Measurements from ENCODE around the gene PRRC2A. TPM values are rescaled to one million over a fixed set of nuclear protein-coding genes. Genes with fewer than 3 reads are reported as not detected.

Gene PRRC2A
- total and polyA plus RNA-seq, 2 experiments from 2014 or later, result 42.5 to 46.0 TPM

DNA sequence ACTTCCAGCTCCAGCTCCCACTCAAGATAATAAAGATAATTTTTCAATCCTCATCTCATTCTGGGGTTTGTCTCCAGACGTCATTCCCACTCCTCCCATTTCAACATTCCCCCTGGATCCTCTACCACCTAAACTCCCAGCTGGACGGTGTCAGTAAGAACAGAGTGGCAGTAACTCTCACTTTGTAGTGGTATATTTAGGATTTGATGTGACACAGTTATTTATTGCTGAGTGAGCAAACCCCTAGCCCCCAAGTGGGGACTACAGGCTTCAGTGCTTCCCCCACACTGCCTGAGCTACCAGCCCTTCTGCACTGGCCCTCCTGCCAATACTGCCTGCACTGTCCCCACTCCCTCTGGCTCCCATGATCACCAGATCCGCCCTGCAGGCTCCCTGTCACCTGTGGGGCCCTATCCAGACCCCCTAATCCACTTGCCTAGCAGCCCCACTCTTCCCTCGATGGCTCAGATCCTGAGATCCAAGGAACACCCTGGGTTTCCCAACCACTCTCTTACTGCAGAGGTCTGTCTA lies 37.7 kb downstream of the PRRC2A start:
- no peaks in the 10 kb centered on the region for H3K9me2 ChIP-seq (ENCODE audit: insufficient read depth)
- H3K4me1 ChIP-seq (ENCODE audit: insufficient read depth), result peaks cover 23% of the 10 kb centered on the region
- no peaks in the 10 kb centered on the region for H3K27me3 ChIP-seq (replicated peaks; ENCODE audit: insufficient read depth)
- TF ChIP-seq EZH2 (IDR thresholded peaks at IDR 0.05; ENCODE audit: insufficient read depth, poor library complexity, severe bottlenecking), result no peak
- TF ChIP-seq EZH2phosphoT487 (IDR thresholded peaks at IDR 0.05; ENCODE audit: insufficient read depth, low read depth), result no peak
- H3K79me2 ChIP-seq (ENCODE audit: insufficient read depth), result peaks cover 97% of the 10 kb centered on the region
- H4K20me1 ChIP-seq (ENCODE audit: insufficient read depth), result no peaks in the 10 kb centered on the region
- WGBS, 2 experiments (ENCODE audit: low coverage in 1 of 2, low lambda C conversion rate in 2 of 2, missing lambda C conversion rate in 2 of 2), result 68 to 69% methylated on average over 4 of the region's 4 CpGs
- H3K9me3 ChIP-seq (ENCODE audit: low read depth), result no peaks in the 10 kb centered on the region
- peak overlapping the region; percentile 91; the same call in 1 of the 2 replicates for H3K4me3 ChIP-seq
- H3K36me3 ChIP-seq (ENCODE audit: low read depth), result no peaks in the 10 kb centered on the region
- in situ Hi-C loops (cut with MboI), result no loop called here
- no peak overlapping the region for H3K4me2 ChIP-seq (ENCODE audit: unreplicated experiment)
- H3F3A ChIP-seq (ENCODE audit: insufficient read depth), result peaks cover 20% of the 10 kb centered on the region
- H3K9ac ChIP-seq, result 0 out of 2 replicates have a peak overlapping the region, but pooled peaks have one; percentile 12
- no peak overlapping the region for H2AFZ ChIP-seq
- DNase-seq, result no peak
- no peak overlapping the region for H3K27ac ChIP-seq

DNA sequence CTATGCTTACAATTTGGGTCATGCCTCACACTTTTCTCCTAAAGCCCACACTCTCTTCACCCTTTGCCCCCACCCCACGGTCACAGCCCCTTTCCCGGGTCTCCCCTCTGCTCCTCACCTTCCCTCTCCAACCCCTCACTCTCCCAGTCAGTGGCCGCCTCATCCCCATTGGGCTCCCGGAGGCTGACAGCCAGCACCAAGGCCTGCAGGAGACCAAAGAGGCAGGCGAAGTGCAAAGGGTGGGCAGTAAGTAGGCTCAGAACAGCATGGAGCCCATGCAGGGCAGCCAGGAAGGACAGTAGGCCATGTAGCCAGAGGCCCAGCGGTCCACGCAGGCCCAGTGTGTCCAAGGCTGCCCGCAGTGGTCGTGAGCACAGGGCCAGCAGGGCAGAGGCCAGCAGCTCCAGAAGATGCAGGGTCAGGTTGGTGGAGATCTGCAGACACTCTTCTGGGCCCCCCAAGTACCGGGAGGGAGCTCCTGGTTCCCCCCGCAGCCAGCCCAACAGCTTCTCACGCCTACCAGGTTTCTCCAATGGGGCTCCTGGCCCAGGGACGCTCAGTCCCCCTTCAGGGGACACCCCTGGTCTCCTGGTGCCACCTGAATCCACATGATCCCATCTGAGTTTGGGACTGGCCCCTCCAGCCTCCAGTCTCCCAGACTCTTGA lies 38.6 kb downstream of the PRRC2A start:
- Histone ChIP-seq H3K9me2 (ENCODE audit: insufficient read depth) (no peaks in the 10 kb centered on the region), H3K4me3 (peak overlapping the region; percentile 91), H3K9me3 (ENCODE audit: low read depth) (no peaks in the 10 kb centered on the region), H3F3A (ENCODE audit: insufficient read depth) (peaks cover 21% of the 10 kb centered on the region), H3K27me3 (replicated peaks; ENCODE audit: insufficient read depth) (no peaks in the 10 kb centered on the region), H3K4me1 (ENCODE audit: insufficient read depth) (peaks cover 24% of the 10 kb centered on the region), H3K27ac (no peak overlapping the region), H3K79me2 (ENCODE audit: insufficient read depth) (peaks cover 97% of the 10 kb centered on the region), H3K9ac (peak overlapping the region; percentile 88; the same call in 1 of the 2 replicates), H2AFZ (no peak overlapping the region), H3K36me3 (ENCODE audit: low read depth) (no peaks in the 10 kb centered on the region), H4K20me1 (ENCODE audit: insufficient read depth) (no peaks in the 10 kb centered on the region), H3K4me2 (ENCODE audit: unreplicated experiment) (peak overlapping the region; percentile 97)
- no peak for DNase-seq
- in situ Hi-C loops (cut with MboI), result no loop called here
- no peak for TF ChIP-seq EZH2phosphoT487 (IDR thresholded peaks at IDR 0.05; ENCODE audit: insufficient read depth, low read depth)
- TF ChIP-seq EZH2 (IDR thresholded peaks at IDR 0.05; ENCODE audit: insufficient read depth, poor library complexity, severe bottlenecking), result no peak
- 88 to 96% methylated on average over 10 to 13 of the region's 13 CpGs for WGBS, 2 experiments (ENCODE audit: low coverage in 1 of 2, low lambda C conversion rate in 2 of 2, missing lambda C conversion rate in 2 of 2)

DNA sequence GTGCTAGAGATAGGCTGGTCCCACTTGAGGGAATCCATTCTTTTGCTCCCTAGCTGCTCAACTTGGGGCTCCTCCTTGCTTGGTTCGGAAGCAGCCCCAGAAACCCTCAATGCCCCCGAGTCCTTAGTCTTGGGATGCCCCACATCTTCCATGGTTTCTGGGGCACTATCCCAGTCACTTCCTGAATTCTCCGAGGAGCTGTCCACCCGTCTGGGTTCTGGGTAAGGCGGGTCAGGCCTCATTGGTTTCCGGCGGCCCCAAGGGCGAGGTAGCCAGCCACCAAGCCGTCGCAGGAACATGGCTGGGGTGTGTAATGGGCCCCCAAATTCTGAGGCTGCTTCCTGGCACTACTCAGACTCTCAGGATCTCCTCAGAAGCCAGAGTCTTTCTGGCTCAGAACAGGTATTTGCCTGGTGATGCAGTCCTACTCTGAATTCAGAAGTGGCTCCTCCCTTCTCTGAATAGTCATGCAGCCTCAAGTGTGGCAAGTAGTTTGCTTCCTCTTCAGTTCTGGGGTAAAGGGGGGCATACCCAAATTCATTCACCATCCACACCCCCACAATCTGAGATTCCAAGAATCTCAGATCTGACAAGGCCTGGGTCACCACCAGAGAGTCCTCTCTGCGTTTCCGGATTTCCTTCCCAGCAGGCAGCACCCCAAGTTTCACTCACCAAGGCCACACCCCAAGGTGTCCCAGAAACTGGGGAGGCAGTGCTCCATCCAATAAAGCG lies 39.3 kb downstream of the PRRC2A start:
- no peak for TF ChIP-seq EZH2phosphoT487 (IDR thresholded peaks at IDR 0.05; ENCODE audit: insufficient read depth, low read depth)
- no peak for TF ChIP-seq EZH2 (IDR thresholded peaks at IDR 0.05; ENCODE audit: insufficient read depth, poor library complexity, severe bottlenecking)
- Histone ChIP-seq H3K36me3 (ENCODE audit: low read depth) (no peaks in the 10 kb centered on the region), H3K4me1 (ENCODE audit: insufficient read depth) (peaks cover 24% of the 10 kb centered on the region), H3K27ac (peak overlapping the region; percentile 76), H2AFZ (peak overlapping the region; percentile 80), H3K9me2 (ENCODE audit: insufficient read depth) (no peaks in the 10 kb centered on the region), H3K79me2 (ENCODE audit: insufficient read depth) (peaks cover 92% of the 10 kb centered on the region), H3K27me3 (replicated peaks; ENCODE audit: insufficient read depth) (no peaks in the 10 kb centered on the region), H4K20me1 (ENCODE audit: insufficient read depth) (no peaks in the 10 kb centered on the region), H3K4me2 (ENCODE audit: unreplicated experiment) (peak overlapping the region; percentile 97), H3K9me3 (ENCODE audit: low read depth) (no peaks in the 10 kb centered on the region), H3K9ac (peak overlapping the region; percentile 88), H3F3A (ENCODE audit: insufficient read depth) (peaks cover 27% of the 10 kb centered on the region), H3K4me3 (peak overlapping the region; percentile 91)
- 34 to 40% methylated on average over 13 of the region's 13 CpGs for WGBS, 2 experiments (ENCODE audit: low coverage in 1 of 2, low lambda C conversion rate in 2 of 2, missing lambda C conversion rate in 2 of 2)
- DNase-seq, result peak; percentile 64
- in situ Hi-C loops (cut with MboI), result no loop called here

GRCh38 chr6:31660381-31661261 lies 40.1 kb downstream of the PRRC2A start, which contains the start of gene C6orf47:
TSS of gene C6orf47 (minus strand) at chr6:31660778. CDS start at chr6:31659947, 831 bp downstream.
- no peak for TF ChIP-seq EZH2phosphoT487 (IDR thresholded peaks at IDR 0.05; ENCODE audit: insufficient read depth, low read depth)
- TF ChIP-seq EZH2 (IDR thresholded peaks at IDR 0.05; ENCODE audit: insufficient read depth, poor library complexity, severe bottlenecking), result no peak
- peaks cover 31% of the 10 kb centered on the region for H3F3A ChIP-seq (ENCODE audit: insufficient read depth)
- H4K20me1 ChIP-seq (ENCODE audit: insufficient read depth), result no peaks in the 10 kb centered on the region
- peaks cover 24% of the 10 kb centered on the region for H3K4me1 ChIP-seq (ENCODE audit: insufficient read depth)
- in situ Hi-C loops (cut with MboI), result no loop called here
- DNase-seq, result peak; percentile 91
- H3K36me3 ChIP-seq (ENCODE audit: low read depth), result no peaks in the 10 kb centered on the region
- H3K79me2 ChIP-seq (ENCODE audit: insufficient read depth), result peaks cover 84% of the 10 kb centered on the region
- H3K4me2 ChIP-seq (ENCODE audit: unreplicated experiment), result peak within 1 kb of the TSS; percentile 97
- H3K9me2 ChIP-seq (ENCODE audit: insufficient read depth), result no peaks in the 10 kb centered on the region
- H2AFZ ChIP-seq, result peak within 1 kb of the TSS; percentile 80
- WGBS, 2 experiments (ENCODE audit: low coverage in 1 of 2, low lambda C conversion rate in 2 of 2, missing lambda C conversion rate in 2 of 2), result 1 to 2% methylated on average over 33 to 51 of the region's 52 CpGs
- H3K27me3 ChIP-seq (replicated peaks; ENCODE audit: insufficient read depth), result no peaks in the 10 kb centered on the region
- H3K27ac ChIP-seq, result peak within 1 kb of the TSS; percentile 76
- H3K9ac ChIP-seq, result peak within 1 kb of the TSS; percentile 88
- no peaks in the 10 kb centered on the region for H3K9me3 ChIP-seq (ENCODE audit: low read depth)
- peak within 1 kb of the TSS; percentile 91 for H3K4me3 ChIP-seq
